Heart right ventricle (tissue), 16 donors: Measurements from ENCODE around the gene RAB33A. TPM values are rescaled to one million over a fixed set of nuclear protein-coding genes. Genes with fewer than 3 reads are reported as not detected.

Experiments used
- ATAC-seq, 8 donors: fragments of 200-7000 bp; cut with Tn5 transposase; one replicate each; pipeline ENCODE4 v1.9.1; 2020; ENCODE audit warnings: mild to moderate bottlenecking in 8 of 8, moderate library complexity in 8 of 8, moderate number of reproducible peaks in 1 of 8
- DNase-seq, 2 donors: peaks; one replicate each; pipeline ENCODE4 v3.0.0-alpha.2; 2020
- H3K27ac ChIP-seq, 10 donors: fragments of 200-600 bp; sonication (generic) in 2 of 10; one replicate each; pipeline versions ENCODE4 v1.5.0 to v1.8.0; 2020 to 2022; ENCODE audit warnings: mild to moderate bottlenecking in 3 of 10
- H3K27me3 ChIP-seq, 7 donors: fragments of 200-600 bp; one replicate each; pipeline ENCODE4 v1.8.0; 2021 to 2022; ENCODE audit warnings: mild to moderate bottlenecking in 2 of 7
- H3K36me3 ChIP-seq, 9 donors: fragments of 200-600 bp; sonication (generic) in 1 of 9; one replicate each; pipeline versions ENCODE4 v1.5.0 to v1.8.0; 2020 to 2022; ENCODE audit warnings: mild to moderate bottlenecking in 2 of 9
- H3K4me1 ChIP-seq, 9 donors: fragments of 200-600 bp; sonication (generic) in 1 of 9; one replicate each; pipeline versions ENCODE4 v1.5.0 to v1.8.0; 2020 to 2022; ENCODE audit warnings: mild to moderate bottlenecking in 4 of 9
- H3K4me3 ChIP-seq, 10 donors: fragments of 200-600 bp; sonication (generic) in 2 of 10; one replicate each; pipeline versions ENCODE4 v1.5.0 to v1.8.0; 2020 to 2022; ENCODE audit warnings: mild to moderate bottlenecking in 7 of 10, moderate library complexity in 2 of 10
- H3K9me3 ChIP-seq, 11 donors: fragments of 200-600 bp in 10 of 11; sonication (generic) in 2 of 11; one replicate each; pipeline versions ENCODE4 v1.5.0 to v1.8.0; 2013 to 2022; ENCODE audit warnings: mild to moderate bottlenecking in 2 of 11, control low read depth in 1 of 11, moderate library complexity in 1 of 11
- CTCF ChIP-seq, 9 donors: fragments of 200-600 bp; sonication (generic) in 2 of 9; IDR thresholded peaks; one replicate each; pipeline versions ENCODE4 v1.5.0 to v1.8.0; 2021 to 2022; ENCODE audit warnings: antibody characterized with exemption in 9 of 9, mild to moderate bottlenecking in 5 of 9, moderate library complexity in 1 of 9
- WGBS, 2 donors: extraction: QIAGEN DNeasy Blood & Tissue Kit; methylation state at CpG; one replicate each; pipeline ENCODE4 v1.1.7; 2013; ENCODE audit warnings: inconsistent platforms in 1 of 2; 5-methylcytosine and 5-hydroxymethylcytosine counted together
- intact Hi-C, 10 donors: fragments of 100-400 bp; cut with DNase I; formaldehyde crosslinking; loops; one replicate each; pipeline versions ENCODE4 v1.11.1 to v1.14.2; 2022
- polyA plus RNA-seq, 2 donors: library from polyadenylated mRNA; stranded (reverse); fragments of 200-250 nt; gene quantifications; one replicate each; pipeline ENCODE4 v1.2.3, GENCODE V29; 2013
- total RNA-seq, 10 donors: library from RNA; stranded (reverse); fragmentation: NEBNext Ultra II Directional in 3 of 10; extraction: Animal tissue kit (Norgen Biotek cat#: 25700) in 3 of 10; gene quantifications; one replicate each; pipeline versions ENCODE4 v1.2.1 to v1.2.4, GENCODE V29; 2021 to 2023
- donor health status: Arrhythmogenic right ventricular cardiomyopathy.
- donor health status: ischemic (EF 13 %, LVEDD 7.1; RV severe dilation, severe dysfunction).
- donor health status: healthy with polysubstance abuse.
- donor health status: DM: no; HTN: yes; CAD: no.
- donor health status: DM: no; HTN: no; CAD: no.
- donor health status: ischemic (EF 25% LVEDD 6.9; RV normal size, moderate dysfunction).
- donor health status: ischemic (EF 25% LVEDD 5.7; RV mildly dilated, moderate dysfunction).
- donor health status: healthy.
- donor health status: DM: yes; HTN: yes; CAD: no.
- donor health status: Ischemic cardiomyopathy.
- donor health status: ischemic (EF 35%, LVEDD 5.7; RV mildly dilated, moderate dysfunction).
- donor health status: nonischemic (EF 11% LVEDD 7.7; RV severe dilation, severe dysfunction).
- donor health status: DM: yes; HTN: yes; CAD: no.
- donor health status: PGD.
- donor health status: ischemic (EF 29% LVEDD 5.4; RV normal size, mild dysfunction).
- donor health status: nonischemic (EF 23%, LVEDD 6.1; RV moderate dilation, normal function).

The RAB33A gene
- total and polyA plus RNA-seq, 12 donors: 0.22 to 4.6 (median 1.6) TPM

- H3K27me3 ChIP-seq: no peaks in the 10 kb centered on the region
- intact Hi-C loops: no loop called here
- peaks cover 0 to 5% (median 0%) of the 10 kb centered on the region in 9 donors for H3K4me1 ChIP-seq
- WGBS, 2 donors: 95 to 96% methylated on average over 11 of the region's 11 CpGs
- no peak overlapping the region for H3K4me3 ChIP-seq
- no peaks in the 10 kb centered on the region for H3K9me3 ChIP-seq
- no peak for TF ChIP-seq CTCF (IDR thresholded peaks at IDR 0.05)
- no peak overlapping the region for H3K27ac ChIP-seq
- H3K36me3 ChIP-seq: no peaks in the 10 kb centered on the region
- ATAC-seq (no peak), DNase-seq (no peak)
These were observed 12.4 kb downstream of the RAB33A start for GRCh38 chrX:130184168-130184567.

- 44 to 47% methylated on average over 2 of the region's 2 CpGs for WGBS, 2 donors
- no peak for TF ChIP-seq CTCF (IDR thresholded peaks at IDR 0.05)
- intact Hi-C loops: no loop called here
These were observed 13.1 kb downstream of the RAB33A start for GRCh38 chrX:130184857-130185256.

GRCh38 chrX:130186651-130187050 lies 14.9 kb downstream of the RAB33A start:
- Histone ChIP-seq H3K27me3 (no peaks in the 10 kb centered on the region), H3K27ac (no peak overlapping the region), H3K36me3 (no peaks in the 10 kb centered on the region), H3K4me3 (no peak overlapping the region), H3K9me3 (no peaks in the 10 kb centered on the region), H3K4me1 (no peaks in the 10 kb centered on the region)
- 61 to 70% methylated on average over 4 of the region's 4 CpGs for WGBS, 2 donors
- no peak for ATAC-seq
- DNase-seq: no peak
- intact Hi-C loops: no loop called here
- TF ChIP-seq CTCF (IDR thresholded peaks at IDR 0.05): no peak

More at GRCh38 chrX:130184857-130185256, 13.1 kb downstream of the RAB33A start:
- Histone ChIP-seq H3K4me1 (no peaks in the 10 kb centered on the region), H3K27me3 (no peaks in the 10 kb centered on the region), H3K36me3 (no peaks in the 10 kb centered on the region), H3K9me3 (no peaks in the 10 kb centered on the region), H3K4me3 (no peak overlapping the region), H3K27ac (no peak overlapping the region)
- DNase-seq: no peak
- ATAC-seq: no peak

GRCh38 chrX:130190801-130191200 lies 19.0 kb downstream of the RAB33A start:
- Histone ChIP-seq H3K27me3 (no peaks in the 10 kb centered on the region), H3K27ac (no peak overlapping the region), H3K4me1 (no peaks in the 10 kb centered on the region), H3K36me3 (no peaks in the 10 kb centered on the region), H3K4me3 (no peak overlapping the region), H3K9me3 (no peaks in the 10 kb centered on the region)
- ATAC-seq (no peak), DNase-seq (no peak)
- no peak for TF ChIP-seq CTCF (IDR thresholded peaks at IDR 0.05)
- WGBS, 2 donors: 91 to 96% methylated on average over 4 of the region's 4 CpGs
- intact Hi-C loops: loop anchor here in 8 of 10 donors (5.0 to 10.0 kb wide), 5 partner anchors 66 to 586 kb away; no protein-coding TSS in a partner anchor
